ENCODE measurements around the gene TIE1.

DNA sequence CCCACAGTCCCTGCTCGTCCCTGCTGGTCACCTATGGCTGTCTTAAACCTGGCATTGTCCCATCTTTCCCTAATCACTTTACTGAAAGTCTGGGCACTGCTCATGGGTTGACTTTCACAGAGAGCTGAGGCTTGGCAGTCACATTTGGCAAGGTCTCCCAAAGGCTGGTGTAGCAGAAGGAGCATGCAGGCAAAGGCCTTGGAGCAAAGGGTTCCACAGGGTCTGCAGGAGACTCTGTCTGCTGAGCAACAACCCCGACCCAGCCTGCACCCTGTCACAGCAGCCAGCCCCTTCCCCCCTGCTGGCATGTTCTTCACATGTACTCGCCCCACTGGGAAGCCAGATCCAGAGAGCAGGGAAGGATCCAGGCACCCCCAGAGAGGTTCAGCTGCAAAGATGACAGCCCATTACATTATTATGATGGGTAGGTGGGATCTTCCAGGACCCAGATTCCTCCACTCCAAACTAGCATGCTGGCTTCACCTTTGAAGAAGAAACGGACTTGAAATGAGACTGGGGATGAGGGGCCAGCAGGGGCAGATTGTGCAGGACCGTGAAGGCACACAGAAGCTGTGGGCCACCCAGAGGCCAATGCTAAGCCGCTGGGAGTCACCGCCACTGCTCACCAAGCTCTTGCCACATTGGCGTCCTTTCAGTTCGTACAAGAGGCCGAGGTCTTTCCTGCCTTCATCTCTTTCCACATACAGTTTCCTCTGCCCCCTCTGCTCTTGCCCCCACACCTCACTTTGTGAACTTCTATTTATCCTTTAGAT is 45.2 kb upstream of the TIE1 start:
- TF ChIP-seq, protein P1, sequence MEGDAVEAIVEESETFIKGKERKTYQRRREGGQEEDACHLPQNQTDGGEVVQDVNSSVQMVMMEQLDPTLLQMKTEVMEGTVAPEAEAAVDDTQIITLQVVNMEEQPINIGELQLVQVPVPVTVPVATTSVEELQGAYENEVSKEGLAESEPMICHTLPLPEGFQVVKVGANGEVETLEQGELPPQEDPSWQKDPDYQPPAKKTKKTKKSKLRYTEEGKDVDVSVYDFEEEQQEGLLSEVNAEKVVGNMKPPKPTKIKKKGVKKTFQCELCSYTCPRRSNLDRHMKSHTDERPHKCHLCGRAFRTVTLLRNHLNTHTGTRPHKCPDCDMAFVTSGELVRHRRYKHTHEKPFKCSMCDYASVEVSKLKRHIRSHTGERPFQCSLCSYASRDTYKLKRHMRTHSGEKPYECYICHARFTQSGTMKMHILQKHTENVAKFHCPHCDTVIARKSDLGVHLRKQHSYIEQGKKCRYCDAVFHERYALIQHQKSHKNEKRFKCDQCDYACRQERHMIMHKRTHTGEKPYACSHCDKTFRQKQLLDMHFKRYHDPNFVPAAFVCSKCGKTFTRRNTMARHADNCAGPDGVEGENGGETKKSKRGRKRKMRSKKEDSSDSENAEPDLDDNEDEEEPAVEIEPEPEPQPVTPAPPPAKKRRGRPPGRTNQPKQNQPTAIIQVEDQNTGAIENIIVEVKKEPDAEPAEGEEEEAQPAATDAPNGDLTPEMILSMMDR (IDR thresholded peaks at IDR 0.05; ENCODE audit: low read depth, low read length) = no peak
- no peak for TF ChIP-seq EZH2phosphoT487 (IDR thresholded peaks at IDR 0.05; ENCODE audit: low read depth)

Data from OCI-LY3 (cell line).